HG02840 (cell line): ENCODE data around the gene CAMK2D.

Experiments used
- ATAC-seq: cut with Tn5 transposase; IDR thresholded peaks from one replicate; pipeline ENCODE4 v1.9.1; 2021; ENCODE audit warnings: mild to moderate bottlenecking, moderate library complexity, moderate number of reproducible peaks; ENCODE audit not compliant: unreplicated experiment, low FRiP score

Gene CAMK2D

DNA sequence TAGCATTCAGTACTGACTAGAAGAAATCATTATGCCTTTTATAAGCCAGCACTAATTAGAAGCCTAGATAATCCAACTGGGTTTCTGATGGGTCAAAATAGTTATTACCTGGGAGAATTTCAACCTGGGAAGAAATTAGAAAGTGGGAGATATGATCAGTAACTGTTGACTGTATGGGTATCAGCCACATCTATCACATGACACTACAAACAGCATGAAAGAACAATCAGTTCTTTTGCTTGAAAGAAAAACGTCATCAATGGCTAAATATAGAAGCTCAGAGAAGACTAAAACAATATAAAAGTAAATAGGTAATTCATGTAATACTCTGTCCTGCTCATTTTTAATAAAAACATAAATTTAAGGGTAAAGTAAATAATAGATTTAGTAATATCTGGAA, 145.1 kb downstream of the CAMK2D start:
- ATAC-seq, result no peak

- ATAC-seq, result no peak
These were observed 147.1 kb downstream of the CAMK2D start for GRCh38 chr4:113614414-113614813.

GRCh38 chr4:113613503-113613902, 148.0 kb downstream of the CAMK2D start:
- no peak for ATAC-seq

DNA sequence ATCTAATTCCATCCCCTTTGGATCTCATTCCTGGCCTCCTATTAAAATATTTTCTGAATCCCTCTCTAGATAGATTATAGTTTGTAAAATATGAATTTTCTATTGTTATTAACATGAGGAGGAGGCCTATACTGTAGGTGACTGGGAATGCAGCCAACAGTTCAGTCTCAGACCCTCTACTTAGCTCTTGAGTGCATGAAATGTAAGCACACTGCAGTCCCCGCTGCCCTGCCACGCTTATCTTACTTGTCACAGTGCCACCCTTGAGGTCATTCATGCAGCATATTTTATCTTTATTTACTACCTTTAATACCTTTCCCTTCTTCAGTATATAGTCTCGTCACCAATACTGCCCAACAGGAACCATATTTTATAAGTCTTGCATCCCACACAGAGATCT, 151.0 kb downstream of the CAMK2D start:
- no peak for ATAC-seq

DNA sequence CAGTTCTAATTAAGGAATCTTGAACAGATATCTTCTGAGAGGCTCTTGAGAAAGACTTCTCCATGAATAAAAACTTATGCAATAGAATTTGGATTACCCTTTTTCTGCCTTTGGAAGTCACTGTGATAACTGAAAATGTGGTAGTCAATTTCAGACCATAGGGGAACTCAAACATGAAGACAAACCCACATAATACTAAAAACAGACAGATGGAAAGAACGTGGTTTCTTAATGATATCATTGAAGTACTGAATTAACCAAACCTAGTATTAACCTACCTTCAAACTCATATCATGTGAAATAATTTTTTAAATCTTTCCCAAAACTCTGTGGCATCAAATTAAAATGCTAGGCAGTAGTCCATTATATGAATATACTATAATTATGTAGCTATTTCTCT, 153.5 kb downstream of the CAMK2D start:
- ATAC-seq, result no peak

- ATAC-seq, result no peak
These were observed 154.3 kb downstream of the CAMK2D start for GRCh38 chr4:113607147-113607720.

DNA sequence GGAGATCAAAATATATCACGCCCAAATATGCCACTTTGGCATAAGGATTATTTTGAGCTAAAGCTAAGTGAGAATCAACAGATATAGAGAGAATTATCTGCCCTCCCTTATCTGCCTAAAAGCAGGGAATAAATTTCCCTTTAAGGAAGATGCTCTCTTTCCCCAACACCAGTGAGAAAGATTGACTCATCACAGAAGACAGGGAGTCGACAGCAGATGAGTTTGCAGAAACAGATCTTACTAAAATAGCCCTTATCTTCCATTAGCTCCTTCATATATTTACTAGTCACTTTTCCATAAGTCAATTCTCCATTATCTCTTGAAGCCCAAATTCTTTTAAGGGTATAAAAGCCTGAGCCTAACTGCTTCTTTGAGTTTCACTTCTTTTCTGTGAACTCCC, 156.6 kb downstream of the CAMK2D start:
- ATAC-seq, result no peak

DNA sequence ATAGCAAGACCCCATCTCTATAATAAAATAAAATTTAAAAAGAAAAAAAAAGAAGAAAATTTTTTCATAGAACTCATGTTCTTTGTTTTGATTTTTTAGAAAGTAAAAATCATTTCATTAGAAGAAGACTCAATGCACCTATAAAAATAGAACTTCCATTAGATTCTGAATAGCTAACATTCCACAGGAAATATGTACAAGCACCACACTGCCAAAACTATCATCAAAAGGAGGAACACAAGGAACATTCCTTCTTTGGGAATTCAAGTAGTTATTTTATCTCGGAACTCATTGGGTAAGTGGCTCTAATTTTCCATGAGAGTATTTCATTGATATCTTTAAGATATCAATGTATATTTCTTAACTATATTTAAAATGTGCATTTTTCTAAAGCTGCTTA, 157.6 kb downstream of the CAMK2D start:
- no peak for ATAC-seq

GRCh38 chr4:113602646-113603228, 158.8 kb downstream of the CAMK2D start:
- no peak for ATAC-seq

DNA sequence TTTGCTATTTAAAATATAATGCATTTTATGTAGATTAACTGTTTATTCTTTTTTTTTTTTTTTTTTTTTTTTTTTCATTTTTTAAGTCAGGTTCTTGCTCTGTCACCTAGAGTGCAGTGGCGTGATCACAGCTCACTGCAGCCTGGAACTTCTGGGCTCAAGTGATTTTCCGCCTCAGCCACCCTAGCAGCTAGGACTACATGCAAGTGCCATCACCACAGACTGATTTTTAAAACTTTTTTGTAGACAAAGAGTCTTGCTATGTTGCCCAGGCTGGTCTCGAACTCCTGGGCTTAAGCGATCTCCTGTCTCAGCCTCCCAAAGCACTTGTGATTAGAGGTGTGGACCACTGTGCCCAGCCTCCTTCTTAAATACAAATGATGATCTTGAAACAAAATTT, 159.9 kb downstream of the CAMK2D start:
- no peak for ATAC-seq

GRCh38 chr4:113596396-113596795, 165.1 kb downstream of the CAMK2D start:
- ATAC-seq, result no peak

- no peak for ATAC-seq
These were observed 167.3 kb downstream of the CAMK2D start for GRCh38 chr4:113594231-113594556.

- no peak for ATAC-seq
These were observed 167.9 kb downstream of the CAMK2D start for GRCh38 chr4:113593400-113594230.

GRCh38 chr4:113591982-113592381, 169.6 kb downstream of the CAMK2D start:
- ATAC-seq, result no peak

- ATAC-seq, result no peak
These were observed 172.5 kb downstream of the CAMK2D start for GRCh38 chr4:113588895-113589668.

GRCh38 chr4:113587640-113588275, 173.8 kb downstream of the CAMK2D start:
- no peak for ATAC-seq

DNA sequence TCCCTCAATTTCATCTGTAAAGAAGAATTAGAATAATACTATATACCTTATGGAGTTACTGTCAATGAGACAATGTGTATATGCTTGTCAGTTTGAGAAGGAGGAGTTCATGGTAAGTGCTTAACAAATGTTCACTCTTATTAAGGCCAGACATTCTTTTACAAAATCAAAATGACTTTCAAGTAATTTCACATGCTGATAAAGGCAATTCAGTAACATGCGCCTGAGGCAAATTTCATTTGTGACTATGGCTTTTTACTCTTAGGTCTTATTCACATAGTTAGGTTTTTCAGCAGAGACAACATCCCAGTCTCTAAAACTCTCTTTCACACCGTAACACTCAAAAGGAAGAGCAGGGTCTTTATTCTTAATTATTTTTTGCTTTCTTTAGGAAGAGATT, 174.4 kb downstream of the CAMK2D start:
- no peak for ATAC-seq

- ATAC-seq, result no peak
These were observed 175.5 kb downstream of the CAMK2D start for GRCh38 chr4:113586072-113586471.

DNA sequence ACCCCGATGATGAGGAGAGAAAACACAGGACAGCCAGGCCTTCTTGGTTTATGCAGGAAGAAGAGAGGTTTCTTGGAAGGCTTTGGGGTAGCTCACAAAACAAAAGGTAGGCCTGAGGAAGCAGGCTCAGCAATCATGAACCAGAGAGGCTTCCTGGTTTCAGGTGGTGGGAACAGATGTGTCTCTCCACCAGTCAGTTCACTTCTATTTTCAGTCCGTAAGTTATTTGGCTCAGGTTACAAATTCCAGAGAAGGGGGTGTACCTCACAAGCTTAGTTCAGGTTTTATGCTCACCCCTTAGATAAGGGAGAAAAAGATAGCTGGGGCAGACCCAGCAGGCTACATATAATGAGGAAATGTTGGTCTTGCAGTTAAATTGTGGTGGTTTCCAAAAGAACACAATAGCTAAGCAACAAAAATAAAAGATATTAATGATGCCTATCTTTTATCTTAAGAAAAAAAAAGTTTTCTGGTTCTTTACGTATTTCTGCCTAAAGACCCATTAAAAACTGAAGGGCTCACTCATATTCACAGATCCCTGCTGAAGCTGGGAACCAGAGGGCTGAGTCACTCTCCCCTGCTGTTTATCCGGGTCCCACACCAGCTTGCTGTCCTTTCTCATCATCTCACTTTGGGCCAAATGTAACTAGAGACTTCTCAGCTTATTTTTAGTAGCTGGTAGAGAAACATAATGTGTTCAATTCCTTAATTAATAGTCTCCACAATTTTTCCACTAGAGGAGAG, 177.0 kb downstream of the CAMK2D start:
- ATAC-seq, result no peak

- no peak for ATAC-seq
These were observed 178.8 kb downstream of the CAMK2D start for GRCh38 chr4:113582737-113583136.
